GM06990 (cell line): ENCODE data around the gene WWC2.

Source experiments
- DNase-seq: peaks from one replicate; pipeline ENCODE4 v3.0.0-alpha.2; 2011; ENCODE audit not compliant: insufficient read length; ENCODE audit errors: extremely low read depth
- H3K27me3 ChIP-seq: replicated peaks from 2 replicates; pipeline ENCODE4 v1.6.0; 2011; ENCODE audit warnings: low read length; ENCODE audit not compliant: control insufficient read depth, insufficient read depth
- H3K36me3 ChIP-seq: 2 replicates; pipeline ENCODE4 v1.5.1; 2011; ENCODE audit warnings: low read length; ENCODE audit not compliant: control insufficient read depth, insufficient read depth
- H3K4me3 ChIP-seq: replicated peaks from 2 replicates; pipeline ENCODE4 v1.5.1; 2011; ENCODE audit warnings: low read depth, mild to moderate bottlenecking, control low read depth, low read length
- CTCF ChIP-seq: IDR thresholded peaks from 2 replicates; pipeline ENCODE4 v1.5.1; 2011; ENCODE audit warnings: low read length, control low read depth, mild to moderate bottlenecking, inconsistent platforms; ENCODE audit not compliant: insufficient read depth, poor library complexity, severe bottlenecking

Gene WWC2

GRCh38 chr4:183285886-183286285 is 186.8 kb downstream of the WWC2 start:
- no peak for TF ChIP-seq CTCF

DNA sequence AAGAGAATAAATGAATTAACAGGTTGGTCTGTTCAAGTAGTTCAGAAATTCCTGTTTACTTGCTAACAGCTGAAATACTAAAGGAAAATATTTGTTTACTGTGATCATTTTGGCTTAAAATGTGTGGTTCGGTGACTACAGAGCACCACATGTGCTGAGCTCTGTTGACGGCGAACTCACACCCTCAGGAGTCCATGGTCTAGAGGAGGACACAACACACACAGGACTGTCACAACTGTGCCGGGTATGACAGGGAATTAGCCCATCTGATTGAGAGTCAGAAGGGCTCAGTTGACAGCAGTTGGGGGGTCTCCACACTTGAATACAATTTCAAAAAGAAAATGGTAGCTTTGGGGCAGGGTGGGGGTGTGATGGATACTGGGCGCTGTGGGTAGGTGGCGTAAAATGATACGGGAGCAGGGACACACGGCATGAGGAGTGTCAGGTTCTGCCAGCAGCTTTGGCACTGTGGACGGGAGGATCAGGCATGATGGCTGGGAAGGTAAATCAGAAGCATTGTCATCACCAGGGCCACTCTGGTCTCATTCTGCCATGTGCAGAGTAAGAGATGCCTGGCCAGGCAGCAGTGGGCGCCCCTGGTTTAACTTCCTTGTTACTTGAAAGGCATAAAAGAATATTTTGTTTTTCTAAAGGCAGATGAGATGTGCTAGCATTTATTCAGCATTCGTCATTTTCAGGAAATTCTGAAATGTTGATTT is 187.7 kb downstream of the WWC2 start:
- no peaks in the 10 kb centered on the region for H3K27me3 ChIP-seq
- no peak for DNase-seq
- no peak overlapping the region for H3K4me3 ChIP-seq
- TF ChIP-seq CTCF = no peak
- no peaks in the 10 kb centered on the region for H3K36me3 ChIP-seq

More at GRCh38 chr4:183285886-183286285, 186.8 kb downstream of the WWC2 start:
- Histone ChIP-seq H3K27me3 (no peaks in the 10 kb centered on the region), H3K4me3 (no peak overlapping the region), H3K36me3 (no peaks in the 10 kb centered on the region)
- DNase-seq = no peak

DNA sequence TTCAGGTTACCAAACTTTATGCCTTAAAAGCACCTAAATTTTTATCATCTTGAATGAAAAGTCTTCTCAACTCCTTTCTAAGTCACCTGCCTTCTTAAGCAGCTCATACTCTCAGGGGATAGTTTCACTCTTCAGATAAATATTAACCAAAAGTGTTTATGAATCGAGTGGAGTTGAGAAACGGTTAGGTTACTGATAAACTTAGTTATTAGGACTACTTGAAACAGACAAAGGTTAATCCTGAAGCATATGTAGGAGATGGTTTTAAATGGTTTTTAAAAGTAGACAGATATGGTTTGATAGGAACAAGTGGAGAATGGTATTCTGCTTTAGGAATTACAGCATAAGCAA is 188.2 kb downstream of the WWC2 start:
- Histone ChIP-seq H3K36me3 (no peaks in the 10 kb centered on the region), H3K4me3 (no peak overlapping the region), H3K27me3 (no peaks in the 10 kb centered on the region)
- DNase-seq = no peak
- no peak for TF ChIP-seq CTCF

DNA sequence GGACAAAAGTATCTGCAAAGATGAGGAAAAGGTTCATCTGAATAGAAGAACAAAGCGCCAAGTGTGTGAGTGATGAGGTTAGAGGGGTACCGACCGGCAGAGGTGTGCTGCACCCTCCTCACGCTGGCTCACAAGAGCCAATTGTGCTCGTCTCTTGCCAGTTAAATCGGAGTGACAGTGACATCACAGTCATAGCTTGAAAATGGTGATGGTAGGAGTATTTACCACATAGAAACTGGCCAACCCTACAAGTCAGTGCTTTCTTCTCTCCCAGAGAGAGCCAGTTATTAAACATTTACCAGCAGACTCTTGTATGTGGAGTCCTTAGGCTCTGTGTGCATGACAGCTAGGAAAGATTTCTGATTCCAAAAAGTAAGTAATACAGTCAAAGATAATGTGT is 188.6 kb downstream of the WWC2 start:
- no peaks in the 10 kb centered on the region for H3K36me3 ChIP-seq
- H3K27me3 ChIP-seq = no peaks in the 10 kb centered on the region
- H3K4me3 ChIP-seq = no peak overlapping the region
- TF ChIP-seq CTCF = no peak
- no peak for DNase-seq

- Histone ChIP-seq H3K27me3 (no peaks in the 10 kb centered on the region), H3K4me3 (no peak overlapping the region), H3K36me3 (no peaks in the 10 kb centered on the region)
- TF ChIP-seq CTCF = no peak
- no peak for DNase-seq
Measured at GRCh38 chr4:183288955-183289354, 189.9 kb downstream of the WWC2 start.

DNA sequence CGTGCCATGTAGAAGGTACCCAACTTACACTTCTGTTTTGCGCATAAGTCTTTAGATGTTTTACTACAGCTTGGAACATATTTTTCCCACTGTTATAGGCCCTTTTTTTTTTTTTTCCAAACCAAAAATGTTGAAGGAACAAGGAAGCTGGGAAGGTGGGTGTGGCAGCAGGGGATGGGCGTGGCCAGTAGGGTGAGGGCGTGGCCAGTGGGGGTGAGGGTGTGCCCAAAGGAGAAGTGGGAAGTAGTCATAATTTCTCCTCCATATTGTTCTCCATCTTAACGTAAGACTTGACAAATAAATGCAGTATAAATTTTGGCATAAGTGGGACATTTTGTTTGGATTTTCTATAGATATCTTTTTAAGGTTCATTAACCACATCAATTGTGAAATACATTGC is 190.6 kb downstream of the WWC2 start:
- DNase-seq = peak; percentile 15
- TF ChIP-seq CTCF = no peak
- H3K4me3 ChIP-seq = no peak overlapping the region
- H3K27me3 ChIP-seq = no peaks in the 10 kb centered on the region
- H3K36me3 ChIP-seq = no peaks in the 10 kb centered on the region
